ENCODE measurements around the gene ULBP3.
A peak's percentile ranks its signal among the peaks of the same experiment; 100 is the strongest.
"Not testable (repeated sequence)": the region's sequence is repeated elsewhere in the genome, so short reads cannot be mapped to it uniquely, and the experiment has no call there.

Gene ULBP3

DNA sequence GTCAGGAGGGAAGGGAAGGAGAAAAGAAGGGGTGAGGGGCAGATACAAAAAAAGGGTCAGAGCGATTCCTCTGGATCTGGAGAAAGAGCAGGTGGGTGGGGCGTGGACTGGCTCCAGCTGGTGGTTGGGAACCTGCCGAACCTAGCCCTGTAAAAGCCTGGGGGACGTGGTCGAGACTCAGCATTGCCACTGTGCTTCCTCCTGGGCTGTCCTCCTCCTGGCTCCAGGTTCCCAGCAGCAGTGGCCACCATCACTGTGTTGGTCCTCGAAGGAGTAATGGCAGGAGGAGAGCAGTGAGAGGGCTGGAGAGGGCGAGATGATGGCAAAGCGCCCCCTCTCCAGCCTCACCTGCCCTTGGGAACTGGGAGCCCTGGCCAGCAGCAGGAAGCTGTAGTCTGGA, 40.1 kb downstream of the ULBP3 start:
- peaks cover 64% of the 10 kb centered on the region for H3K27me3 ChIP-seq (ENCODE audit: insufficient read depth, low read length)

DNA sequence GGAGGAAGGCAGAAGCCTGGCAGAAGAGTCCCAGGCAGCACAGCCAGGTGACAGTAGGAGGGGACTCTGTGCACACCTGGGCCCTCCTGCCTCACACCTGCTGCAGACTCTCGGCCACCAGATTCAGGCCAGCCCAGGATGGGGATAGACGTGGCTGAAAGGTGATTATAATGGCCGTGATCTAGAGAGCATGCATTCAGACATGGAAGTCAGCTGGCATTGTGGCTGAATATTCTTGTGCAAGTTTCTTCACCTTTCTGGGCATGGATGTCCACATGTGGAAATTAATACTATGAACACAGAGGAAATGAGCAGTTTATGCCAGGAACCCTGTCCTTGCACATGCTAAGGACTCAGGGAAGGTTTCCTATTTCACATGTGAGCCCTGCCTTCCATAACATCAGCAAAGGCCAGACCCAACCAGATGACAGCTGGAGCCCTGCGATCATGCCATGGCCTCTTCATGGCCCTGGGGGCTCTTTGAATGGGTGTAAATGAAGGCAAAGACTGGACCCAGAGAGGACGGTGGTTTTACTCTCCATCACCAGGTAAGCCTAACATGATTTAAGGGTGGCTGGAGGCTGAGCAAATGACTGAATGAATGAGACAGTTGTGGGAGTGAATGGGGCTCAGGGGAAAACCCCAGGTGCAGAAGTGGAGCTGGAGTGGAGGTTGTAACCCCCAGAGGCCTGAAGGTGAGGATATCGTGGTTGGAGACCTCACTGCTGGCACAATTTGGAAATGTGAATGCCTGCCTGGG, 40.9 kb downstream of the ULBP3 start:
- Histone ChIP-seq H3K79me2 (ENCODE audit: control insufficient read depth, insufficient read depth, low read length, unreplicated experiment) (no peaks in the 10 kb centered on the region), H3K4me3 (ENCODE audit: low read depth, low read length) (no peak overlapping the region), H3K27ac (ENCODE audit: low read depth, low read length) (no peak overlapping the region), H2AFZ (ENCODE audit: low read length, unreplicated experiment) (no peak overlapping the region), H3K27me3 (ENCODE audit: insufficient read depth, low read length) (peaks cover 56% of the 10 kb centered on the region), H3K36me3 (ENCODE audit: insufficient read depth, low read length) (no peaks in the 10 kb centered on the region), H3K4me1 (ENCODE audit: control insufficient read depth, insufficient read depth, low read length, unreplicated experiment) (peaks cover 6% of the 10 kb centered on the region)

More for the DNA sequence above, 40.1 kb downstream of the ULBP3 start:
- Histone ChIP-seq H3K4me3 (ENCODE audit: low read depth, low read length) (no peak overlapping the region), H3K79me2 (ENCODE audit: control insufficient read depth, insufficient read depth, low read length, unreplicated experiment) (no peaks in the 10 kb centered on the region), H3K36me3 (ENCODE audit: insufficient read depth, low read length) (no peaks in the 10 kb centered on the region), H3K4me1 (ENCODE audit: control insufficient read depth, insufficient read depth, low read length, unreplicated experiment) (peaks cover 6% of the 10 kb centered on the region), H3K27ac (ENCODE audit: low read depth, low read length) (no peak overlapping the region), H2AFZ (ENCODE audit: low read length, unreplicated experiment) (no peak overlapping the region)

DNA sequence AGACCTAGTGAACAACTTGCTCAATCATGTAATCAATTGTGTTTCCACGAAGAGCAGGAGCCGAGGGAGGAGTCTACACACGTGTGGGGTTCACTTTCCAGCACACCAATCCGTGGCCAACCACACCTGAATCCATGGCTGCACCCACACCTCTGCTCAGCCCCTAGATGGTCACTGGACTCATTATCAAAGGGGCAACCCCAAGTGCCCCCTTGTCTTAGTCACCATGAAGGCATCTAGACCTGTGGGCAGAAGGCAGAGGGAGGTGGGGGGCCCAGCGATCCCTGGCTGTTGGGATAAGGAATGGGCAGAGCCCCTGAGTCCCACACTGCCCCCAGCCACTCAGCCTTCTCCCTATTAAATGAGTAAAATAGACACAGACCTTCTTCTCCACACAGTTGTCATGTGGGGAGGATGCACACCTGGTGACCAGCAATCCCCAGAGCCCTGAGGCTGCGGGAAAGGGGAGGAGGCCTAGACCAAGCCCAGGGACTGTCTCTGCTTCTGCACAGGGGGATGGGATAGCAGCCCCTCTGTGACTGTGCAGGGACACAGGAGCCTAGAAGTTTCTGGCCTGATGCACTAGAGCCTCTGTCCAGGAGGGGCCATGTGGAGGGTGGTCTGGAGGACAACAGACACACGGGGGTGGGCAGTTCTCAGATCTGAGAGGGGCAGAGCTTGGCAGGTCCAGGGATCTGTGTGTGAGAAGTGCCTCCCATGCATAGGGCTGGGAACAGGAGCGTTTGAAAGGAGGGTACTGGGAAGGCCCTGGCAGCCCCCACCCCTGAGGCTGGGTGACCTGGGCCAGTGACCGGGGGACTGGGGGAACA, 41.7 kb downstream of the ULBP3 start:
- Histone ChIP-seq H3K4me3 (ENCODE audit: low read depth, low read length) (no peak overlapping the region), H3K27me3 (ENCODE audit: insufficient read depth, low read length) (peaks cover 56% of the 10 kb centered on the region), H3K4me1 (ENCODE audit: control insufficient read depth, insufficient read depth, low read length, unreplicated experiment) (peaks cover 6% of the 10 kb centered on the region), H3K79me2 (ENCODE audit: control insufficient read depth, insufficient read depth, low read length, unreplicated experiment) (no peaks in the 10 kb centered on the region), H2AFZ (ENCODE audit: low read length, unreplicated experiment) (no peak overlapping the region), H3K36me3 (ENCODE audit: insufficient read depth, low read length) (no peaks in the 10 kb centered on the region), H3K27ac (ENCODE audit: low read depth, low read length) (no peak overlapping the region)

DNA sequence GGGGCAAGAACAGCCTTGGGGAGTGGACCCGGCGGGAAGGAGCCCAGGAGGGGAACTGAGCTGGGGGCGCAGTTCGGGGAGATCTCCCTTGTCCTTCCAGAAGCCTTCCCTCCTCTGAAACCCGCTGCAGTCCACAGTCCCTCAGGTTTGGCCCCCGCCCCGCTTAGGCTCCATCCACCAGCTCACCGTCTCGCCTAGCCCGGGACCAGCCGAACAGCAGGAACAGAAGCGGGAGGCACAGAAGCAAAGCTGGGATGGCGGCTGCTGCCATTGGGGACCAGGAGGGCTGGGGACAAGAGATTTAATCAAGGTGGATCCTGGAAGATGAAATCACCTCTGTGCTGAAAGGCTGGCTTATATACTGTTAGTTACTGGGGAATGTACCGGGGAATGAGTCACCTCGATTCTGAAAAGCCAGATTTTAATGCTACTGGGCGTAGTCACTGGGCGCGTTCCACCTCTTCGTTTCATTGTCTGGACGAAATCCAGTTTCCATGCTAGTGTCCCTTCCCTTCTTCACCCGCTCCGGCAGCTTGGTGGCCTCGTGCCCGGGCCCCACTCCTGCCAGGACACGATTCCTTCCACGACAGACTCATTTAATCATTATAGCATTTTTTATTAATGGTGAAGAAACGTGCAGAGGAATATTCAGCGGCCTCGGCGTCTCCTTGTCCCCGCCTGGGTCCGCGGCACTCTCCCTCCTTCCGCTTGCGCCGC, 43.6 kb downstream of the ULBP3 start, which contains the start of gene RAET1L:
Gene RAET1L (minus strand): TSS at position 332 of the 717 bp plus-strand sequence. CDS start 61 bp downstream, at position 271.
- H3K79me2 ChIP-seq (ENCODE audit: control insufficient read depth, insufficient read depth, low read length, unreplicated experiment) = no peaks in the 10 kb centered on the region
- H3K27me3 ChIP-seq (ENCODE audit: insufficient read depth, low read length) = peaks cover 38% of the 10 kb centered on the region
- no peak within 1 kb of the TSS for H3K27ac ChIP-seq (ENCODE audit: low read depth, low read length)
- H3K4me3 ChIP-seq (ENCODE audit: low read depth, low read length) = peak within 1 kb of the TSS; percentile 69
- peak within 1 kb of the TSS; percentile 70 for H2AFZ ChIP-seq (ENCODE audit: low read length, unreplicated experiment)
- H3K36me3 ChIP-seq (ENCODE audit: insufficient read depth, low read length) = no peaks in the 10 kb centered on the region
- peaks cover 6% of the 10 kb centered on the region for H3K4me1 ChIP-seq (ENCODE audit: control insufficient read depth, insufficient read depth, low read length, unreplicated experiment)

DNA sequence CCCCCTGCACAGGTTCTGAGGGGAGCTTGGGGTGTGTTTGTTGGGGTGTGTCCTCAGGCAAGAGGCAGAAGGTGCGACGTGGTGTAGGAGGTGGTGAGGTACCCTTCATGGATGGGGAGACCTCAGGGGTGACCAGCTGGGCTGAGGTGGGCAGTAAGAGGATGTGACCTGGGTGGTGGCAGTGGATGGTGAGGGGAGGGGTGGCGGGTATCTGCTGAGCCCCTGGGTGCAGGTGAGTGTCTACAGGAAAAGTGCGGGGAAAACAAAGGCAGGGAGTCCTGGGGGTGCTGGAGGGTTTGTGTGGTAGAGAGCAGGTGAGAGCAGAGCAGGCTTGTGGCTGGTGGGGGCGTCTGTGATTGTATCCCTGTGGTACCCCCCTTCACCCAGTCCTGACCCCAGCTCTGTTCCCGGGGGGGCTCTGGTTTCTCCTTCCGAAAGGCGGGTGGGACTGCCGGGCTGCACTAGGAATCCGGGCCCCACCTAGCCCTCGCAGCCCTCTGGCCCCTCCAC, 44.2 kb downstream of the ULBP3 start:
- Histone ChIP-seq H3K36me3 (ENCODE audit: insufficient read depth, low read length) (no peaks in the 10 kb centered on the region), H3K27ac (ENCODE audit: low read depth, low read length) (no peak overlapping the region), H3K79me2 (ENCODE audit: control insufficient read depth, insufficient read depth, low read length, unreplicated experiment) (no peaks in the 10 kb centered on the region), H2AFZ (ENCODE audit: low read length, unreplicated experiment) (no peak overlapping the region), H3K4me1 (ENCODE audit: control insufficient read depth, insufficient read depth, low read length, unreplicated experiment) (peaks cover 6% of the 10 kb centered on the region), H3K4me3 (ENCODE audit: low read depth, low read length) (peak overlapping the region; percentile 69; the same call in 1 of the 2 replicates), H3K27me3 (ENCODE audit: insufficient read depth, low read length) (peaks cover 36% of the 10 kb centered on the region)

DNA sequence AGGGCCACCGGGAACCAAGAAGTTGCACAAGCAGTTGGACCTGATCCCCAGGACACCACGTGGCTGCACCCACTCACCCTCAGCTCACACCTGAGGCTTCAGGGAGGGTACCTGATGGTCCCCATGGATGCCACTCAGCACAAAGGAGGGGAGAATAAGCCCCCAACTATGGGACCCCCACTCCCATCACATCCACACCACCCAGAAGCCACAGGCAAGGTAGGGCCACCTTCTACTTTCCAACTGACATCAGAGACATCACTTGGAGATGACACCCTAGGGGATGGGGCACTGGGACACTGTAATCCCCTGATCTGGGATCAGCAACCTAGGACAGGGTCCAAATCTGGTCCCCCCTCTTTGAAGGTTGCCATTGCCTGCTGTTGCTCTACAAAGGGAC, 44.9 kb downstream of the ULBP3 start:
- H3K27me3 ChIP-seq (ENCODE audit: insufficient read depth, low read length) = peaks cover 34% of the 10 kb centered on the region
- H3K4me1 ChIP-seq (ENCODE audit: control insufficient read depth, insufficient read depth, low read length, unreplicated experiment); H3K79me2 ChIP-seq (ENCODE audit: control insufficient read depth, insufficient read depth, low read length, unreplicated experiment); H3K27ac ChIP-seq (ENCODE audit: low read depth, low read length); H3K36me3 ChIP-seq (ENCODE audit: insufficient read depth, low read length); H2AFZ ChIP-seq (ENCODE audit: low read length, unreplicated experiment); H3K4me3 ChIP-seq (ENCODE audit: low read depth, low read length): not testable (repeated sequence)

DNA sequence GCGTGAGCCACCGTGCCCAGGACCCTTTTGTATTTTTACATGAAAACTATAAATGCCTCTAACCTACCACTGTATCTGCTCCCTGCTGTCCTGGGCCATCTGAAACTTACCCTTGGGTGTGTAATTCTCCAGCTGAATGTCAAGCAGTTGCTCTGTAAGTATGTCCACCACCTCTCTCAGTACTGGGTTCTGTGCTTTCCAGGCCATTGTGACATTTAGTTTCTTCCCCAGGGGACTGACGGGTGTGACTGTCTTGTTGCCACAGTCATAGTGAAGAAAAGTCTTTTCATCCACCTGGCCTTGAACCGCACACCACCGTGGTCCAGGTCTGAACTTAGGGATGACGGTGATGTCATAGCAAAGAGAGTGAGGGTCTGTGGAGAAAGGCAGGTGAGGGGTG, 47.1 kb downstream of the ULBP3 start:
- H3K36me3 ChIP-seq (ENCODE audit: insufficient read depth, low read length); H3K4me3 ChIP-seq (ENCODE audit: low read depth, low read length); H3K79me2 ChIP-seq (ENCODE audit: control insufficient read depth, insufficient read depth, low read length, unreplicated experiment); H3K27ac ChIP-seq (ENCODE audit: low read depth, low read length); H3K4me1 ChIP-seq (ENCODE audit: control insufficient read depth, insufficient read depth, low read length, unreplicated experiment); H2AFZ ChIP-seq (ENCODE audit: low read length, unreplicated experiment): not testable (repeated sequence)
- peaks cover 30% of the 10 kb centered on the region for H3K27me3 ChIP-seq (ENCODE audit: insufficient read depth, low read length)

DNA sequence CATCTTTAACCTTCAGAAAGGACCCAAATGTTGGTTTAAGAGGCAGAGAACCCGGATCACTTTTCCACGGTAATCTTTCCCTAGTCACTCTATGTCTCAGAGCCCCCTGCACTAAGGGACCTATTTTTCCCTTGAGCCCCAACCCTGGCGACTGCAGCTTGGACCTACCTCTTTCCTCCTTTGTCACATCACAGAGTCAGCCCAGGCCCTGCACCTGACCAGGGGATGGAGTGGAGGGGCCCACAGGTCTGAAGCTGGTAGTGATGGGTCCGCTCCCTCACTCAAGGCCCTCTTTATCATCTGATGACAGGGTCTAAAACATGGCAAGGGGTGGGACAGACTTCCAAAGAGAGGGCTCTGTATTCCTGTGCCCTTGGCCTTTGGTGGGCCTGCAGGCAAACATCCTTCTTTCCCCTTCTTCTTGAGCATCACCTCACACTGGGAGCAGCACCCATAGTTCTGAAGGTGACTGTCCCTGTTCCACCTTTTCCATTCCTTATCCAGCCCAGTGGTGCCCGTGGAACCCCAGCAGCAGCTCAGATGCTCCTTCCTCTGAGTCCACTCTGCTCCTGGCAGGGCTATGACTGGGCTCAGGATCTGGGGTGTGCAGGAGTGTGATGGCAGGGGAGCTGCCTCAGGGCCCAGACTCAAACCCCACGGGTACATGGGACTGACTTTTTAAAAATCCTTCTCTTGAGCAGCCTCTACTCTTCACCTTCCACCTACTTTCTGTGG, 49.9 kb downstream of the ULBP3 start:
- Histone ChIP-seq H3K27me3 (ENCODE audit: insufficient read depth, low read length) (peaks cover 41% of the 10 kb centered on the region), H3K27ac (ENCODE audit: low read depth, low read length) (no peak overlapping the region), H3K36me3 (ENCODE audit: insufficient read depth, low read length) (no peaks in the 10 kb centered on the region), H3K4me1 (ENCODE audit: control insufficient read depth, insufficient read depth, low read length, unreplicated experiment) (no peaks in the 10 kb centered on the region), H3K79me2 (ENCODE audit: control insufficient read depth, insufficient read depth, low read length, unreplicated experiment) (no peaks in the 10 kb centered on the region), H2AFZ (ENCODE audit: low read length, unreplicated experiment) (no peak overlapping the region), H3K4me3 (ENCODE audit: low read depth, low read length) (no peak overlapping the region)

DNA sequence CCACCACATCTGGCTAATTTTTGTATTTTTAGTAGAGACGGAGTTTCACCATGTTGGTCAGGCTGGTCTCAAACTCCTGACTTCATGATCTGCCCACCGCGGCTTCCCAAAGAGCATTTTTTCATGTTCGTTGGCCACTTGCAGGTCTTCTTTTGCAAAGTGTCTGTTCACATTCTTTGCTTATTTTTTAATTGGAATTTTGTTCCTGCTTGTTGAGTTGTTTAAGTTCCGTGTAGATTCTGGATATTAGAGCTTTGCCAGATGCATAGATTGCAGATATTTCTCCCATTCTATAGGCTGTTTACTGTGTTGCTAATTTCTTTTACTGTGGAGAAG, 51.8 kb downstream of the ULBP3 start:
- not testable (repeated sequence) for H3K4me1 ChIP-seq (ENCODE audit: control insufficient read depth, insufficient read depth, low read length, unreplicated experiment)

More for the DNA sequence above, 51.8 kb downstream of the ULBP3 start:
- peaks cover 58% of the 10 kb centered on the region for H3K27me3 ChIP-seq (ENCODE audit: insufficient read depth, low read length)
- H2AFZ ChIP-seq (ENCODE audit: low read length, unreplicated experiment); H3K4me3 ChIP-seq (ENCODE audit: low read depth, low read length); H3K27ac ChIP-seq (ENCODE audit: low read depth, low read length); H3K79me2 ChIP-seq (ENCODE audit: control insufficient read depth, insufficient read depth, low read length, unreplicated experiment); H3K36me3 ChIP-seq (ENCODE audit: insufficient read depth, low read length): not testable (repeated sequence)

All from ACC112 (cell line).